ENCODE results near the gene PICK1.

DNA sequence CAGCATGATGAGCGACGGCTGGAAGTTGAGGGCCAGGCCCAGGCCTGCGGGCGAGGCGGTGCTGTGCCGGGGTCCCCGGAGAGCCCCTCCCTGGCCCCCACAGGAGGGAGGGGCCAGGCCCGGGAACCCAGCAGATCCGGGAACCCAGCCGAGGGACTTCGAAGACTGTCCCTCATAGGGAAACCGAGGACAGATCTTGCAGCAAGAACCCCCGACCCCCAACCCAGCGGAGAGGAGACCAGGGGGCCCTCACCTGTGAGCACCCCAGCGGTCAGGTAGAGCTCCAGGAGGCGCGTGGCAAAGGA is 24.4 kb downstream of the PICK1 start:
- TF ChIP-seq POLR2AphosphoS5 (IDR thresholded peaks at IDR 0.05; ENCODE audit: low read depth, low read length), result no peak
- no peak for TF ChIP-seq SIN3A (IDR thresholded peaks at IDR 0.05; ENCODE audit: borderline replicate concordance, insufficient read depth, low read length)
- TF ChIP-seq, protein P1, sequence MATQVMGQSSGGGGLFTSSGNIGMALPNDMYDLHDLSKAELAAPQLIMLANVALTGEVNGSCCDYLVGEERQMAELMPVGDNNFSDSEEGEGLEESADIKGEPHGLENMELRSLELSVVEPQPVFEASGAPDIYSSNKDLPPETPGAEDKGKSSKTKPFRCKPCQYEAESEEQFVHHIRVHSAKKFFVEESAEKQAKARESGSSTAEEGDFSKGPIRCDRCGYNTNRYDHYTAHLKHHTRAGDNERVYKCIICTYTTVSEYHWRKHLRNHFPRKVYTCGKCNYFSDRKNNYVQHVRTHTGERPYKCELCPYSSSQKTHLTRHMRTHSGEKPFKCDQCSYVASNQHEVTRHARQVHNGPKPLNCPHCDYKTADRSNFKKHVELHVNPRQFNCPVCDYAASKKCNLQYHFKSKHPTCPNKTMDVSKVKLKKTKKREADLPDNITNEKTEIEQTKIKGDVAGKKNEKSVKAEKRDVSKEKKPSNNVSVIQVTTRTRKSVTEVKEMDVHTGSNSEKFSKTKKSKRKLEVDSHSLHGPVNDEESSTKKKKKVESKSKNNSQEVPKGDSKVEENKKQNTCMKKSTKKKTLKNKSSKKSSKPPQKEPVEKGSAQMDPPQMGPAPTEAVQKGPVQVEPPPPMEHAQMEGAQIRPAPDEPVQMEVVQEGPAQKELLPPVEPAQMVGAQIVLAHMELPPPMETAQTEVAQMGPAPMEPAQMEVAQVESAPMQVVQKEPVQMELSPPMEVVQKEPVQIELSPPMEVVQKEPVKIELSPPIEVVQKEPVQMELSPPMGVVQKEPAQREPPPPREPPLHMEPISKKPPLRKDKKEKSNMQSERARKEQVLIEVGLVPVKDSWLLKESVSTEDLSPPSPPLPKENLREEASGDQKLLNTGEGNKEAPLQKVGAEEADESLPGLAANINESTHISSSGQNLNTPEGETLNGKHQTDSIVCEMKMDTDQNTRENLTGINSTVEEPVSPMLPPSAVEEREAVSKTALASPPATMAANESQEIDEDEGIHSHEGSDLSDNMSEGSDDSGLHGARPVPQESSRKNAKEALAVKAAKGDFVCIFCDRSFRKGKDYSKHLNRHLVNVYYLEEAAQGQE (IDR thresholded peaks at IDR 0.05; ENCODE audit: insufficient read depth in 1 of 2, low read depth in 2 of 2, low read length in 2 of 2), result no peak
